B cell (primary cell): Measurements from ENCODE around the gene CYTH4. TPM values are rescaled to one million over a fixed set of nuclear protein-coding genes. Genes with fewer than 3 reads are reported as not detected.

ENCODE experiments used
- ATAC-seq: fragments of 200-7000 bp; cut with Tn5 transposase; one replicate; pipeline ENCODE4 v1.10.0; 2021; ENCODE audit warnings: low read depth, mild to moderate bottlenecking, moderate number of reproducible peaks, moderate library complexity
- CTCF ChIA-PET: fragments of 350-600 bp; sonication (Branson Sonifier 250); formaldehyde crosslinking; loops from one replicate; lab custom pipeline; 2021; ENCODE audit warnings: antibody characterized with exemption, inconsistent platforms; lab: Charles Lee
- POLR2A ChIA-PET: fragments of 350-600 bp; sonication (Branson Sonifier 250); formaldehyde crosslinking; loops from one replicate; lab custom pipeline; 2021; ENCODE audit warnings: antibody characterized with exemption; lab: Charles Lee
- DNase-seq: peaks from one replicate; pipeline ENCODE4 v3.0.0; 2013
- H2AFZ ChIP-seq: 2 replicates; pipeline ENCODE4 v1.6.1; 2012; ENCODE audit warnings: mild to moderate bottlenecking, low read depth, low read length; ENCODE audit not compliant: insufficient read depth, poor library complexity, severe bottlenecking
- H3K27ac ChIP-seq, 2 donors: 1 replicate in 1 of 2; 2 replicates in 1 of 2; pipeline ENCODE4 v1.5.1; 2012 to 2013; ENCODE audit warnings: low read length in 2 of 2, mild to moderate bottlenecking in 2 of 2, moderate library complexity in 1 of 2
- H3K27me3 ChIP-seq, 4 experiments: fragments of 200-600 bp in 1 of 4; sonication (generic) in 1 of 4; replicated peaks in 1 of 4; 1 replicate in 2 of 4; 2 replicates in 2 of 4; pipeline versions ENCODE4 v1.6.1 to v1.7.0; 2013 to 2016; ENCODE audit warnings: low read length in 3 of 4, mild to moderate bottlenecking in 2 of 4, mixed read lengths in 1 of 4, moderate library complexity in 1 of 4; ENCODE audit not compliant: insufficient read depth in 4 of 4, control insufficient read depth in 3 of 4; ENCODE audit errors: control extremely low read depth in 1 of 4
- H3K36me3 ChIP-seq, 2 experiments: replicated peaks in 1 of 2; 1 replicate in 1 of 2; 2 replicates in 1 of 2; pipeline versions ENCODE4 v1.6.1 to v1.7.1; 2013; ENCODE audit warnings: low read length in 1 of 2; ENCODE audit not compliant: insufficient read depth in 2 of 2, control insufficient read depth in 1 of 2; ENCODE audit errors: control extremely low read depth in 1 of 2, extremely low read depth in 1 of 2
- H3K4me1 ChIP-seq, 2 donors: fragments of 200-600 bp in 1 of 2; sonication (generic) in 1 of 2; 1 replicate in 1 of 2; 2 replicates in 1 of 2; pipeline versions ENCODE4 v1.5.1 to v1.6.1; 2013 to 2017; ENCODE audit warnings: low read length in 2 of 2; ENCODE audit not compliant: control insufficient read depth in 2 of 2, insufficient read depth in 2 of 2
- H3K4me2 ChIP-seq: replicated peaks from 2 replicates; pipeline ENCODE3; 2012; ENCODE audit warnings: mild to moderate bottlenecking, low read depth, low read length; ENCODE audit not compliant: poor library complexity, severe bottlenecking
- H3K4me3 ChIP-seq, 5 experiments: fragments of 200-600 bp in 1 of 5; sonication (generic) in 1 of 5; 1 replicate in 3 of 5; 2 replicates in 2 of 5; pipeline versions ENCODE4 v1.5.1 to v1.7.0; 2011 to 2016; ENCODE audit warnings: low read length in 4 of 5, mild to moderate bottlenecking in 4 of 5, low read depth in 2 of 5, control low read depth in 1 of 5, moderate library complexity in 1 of 5; ENCODE audit not compliant: insufficient read depth in 1 of 5; ENCODE audit errors: control extremely low read depth in 1 of 5, extremely low read depth in 1 of 5
- H3K79me2 ChIP-seq: fragments of 200-600 bp; sonication (generic); one replicate; pipeline ENCODE4 v1.6.0; 2016; ENCODE audit warnings: low read length; ENCODE audit not compliant: control insufficient read depth, insufficient read depth
- H3K9ac ChIP-seq: fragments of 200-600 bp; sonication (generic); 2 replicates; pipeline ENCODE4 v1.6.1; 2017; ENCODE audit warnings: mild to moderate bottlenecking, low read length, moderate library complexity
- H3K9me3 ChIP-seq, 3 donors: one replicate each; pipeline versions ENCODE4 v1.6.1 to v1.7.1; 2013; ENCODE audit warnings: low read length in 2 of 3; ENCODE audit not compliant: control insufficient read depth in 2 of 3, insufficient read depth in 1 of 3; ENCODE audit errors: control extremely low read depth in 1 of 3
- H4K20me1 ChIP-seq: 2 replicates; pipeline ENCODE4 v1.6.0; 2012; ENCODE audit warnings: mild to moderate bottlenecking, low read length; ENCODE audit not compliant: insufficient read depth, control insufficient read depth, poor library complexity, severe bottlenecking
- H3K27ac Mint-ChIP-seq: one replicate; pipeline ENCODE4 v1.8.0; 2021; ENCODE audit warnings: mixed read lengths
- H3K27me3 Mint-ChIP-seq: one replicate; pipeline ENCODE4 v1.8.0; 2021; ENCODE audit warnings: mixed read lengths
- H3K4me1 Mint-ChIP-seq: one replicate; pipeline ENCODE4 v1.8.0; 2021; ENCODE audit warnings: mixed read lengths
- H3K4me3 Mint-ChIP-seq: one replicate; pipeline ENCODE4 v1.8.0; 2021; ENCODE audit warnings: mixed read lengths
- H3K9me3 Mint-ChIP-seq: one replicate; pipeline ENCODE4 v1.8.0; 2022; ENCODE audit warnings: mixed read lengths; ENCODE audit not compliant: insufficient read depth
- CTCF ChIP-seq: fragments of 200-600 bp; IDR thresholded peaks from one replicate; pipeline ENCODE4 v1.8.0; 2022; ENCODE audit warnings: antibody characterized with exemption, mild to moderate bottlenecking
- EZH2 ChIP-seq: IDR thresholded peaks from 2 replicates; pipeline ENCODE4 v1.6.1; 2012; ENCODE audit warnings: borderline replicate concordance, low read depth, mild to moderate bottlenecking, moderate library complexity, low read length; ENCODE audit not compliant: insufficient read depth, poor library complexity, severe bottlenecking
- WGBS: methylation state at CpG from one replicate; pipeline ENCODE4 v1.1.5; 2013; ENCODE audit warnings: missing lambda C conversion rate; ENCODE audit not compliant: insufficient coverage; 5-methylcytosine and 5-hydroxymethylcytosine counted together
- intact Hi-C: fragments of 100-400 bp; cut with micrococcal nuclease; formaldehyde crosslinking; loops from one replicate; pipeline ENCODE4 v1.10.0; 2022
- polyA plus RNA-seq: library from polyadenylated mRNA; depleted of rRNA; stranded (reverse); fragments of >200 nt; gene quantifications from 2 replicates; pipeline ENCODE4 v1.2.3, GENCODE V29; 2012
- total RNA-seq, 2 donors: library from RNA; stranded (reverse); fragments of 120-200 nt in 1 of 2; gene quantifications; 1 replicate in 1 of 2; 2 replicates in 1 of 2; pipeline versions ENCODE4 v1.2.3 to v1.2.4, GENCODE V29; 2013 to 2022

The CYTH4 gene
- total and polyA plus RNA-seq, 2 donors (not counting 1 experiment from before 2014, with no cell fraction given) = 98.0 to 154 TPM

GRCh38 chr22:37313376-37314314 is 31.3 kb downstream of the CYTH4 start:
- Mint-ChIP-seq H3K4me1 (peaks cover 59% of the 10 kb centered on the region), H3K27me3 (no peaks in the 10 kb centered on the region), H3K9me3 (no peaks in the 10 kb centered on the region), H3K27ac (peak overlapping the region; percentile 90), H3K4me3 (no peak overlapping the region)
- Histone ChIP-seq H3K4me3 (no peak overlapping the region), H3K27me3 (peaks cover 0 to 3% (median 0%) of the 10 kb centered on the region in 4 experiments), H4K20me1 (peaks cover 9% of the 10 kb centered on the region), H3K9ac (no peak overlapping the region), H3K4me1 (peaks cover 38 to 57% of the 10 kb centered on the region in 2 donors), H3K9me3 (no peaks in the 10 kb centered on the region), H2AFZ (no peak overlapping the region), H3K36me3 (peaks cover 0 to 58% of the 10 kb centered on the region in 2 experiments), H3K4me2 (peak overlapping the region; percentile 48), H3K27ac (peak overlapping the region in 1 of 2 donors; percentile 53), H3K79me2 (peaks cover 12% of the 10 kb centered on the region)
- DNase-seq (no peak), ATAC-seq (no peak)
- CTCF ChIA-PET = interaction anchor here (0.8 to 6.2 kb wide), 8 partner anchors 32 to 254 kb away, joined by 3 to 76 read pairs (median 4); partner anchors contain the start of genes CYTH4 and ELFN2
- 62% methylated on average over 22 of the region's 25 CpGs for WGBS
- intact Hi-C loops = no loop called here
- POLR2A ChIA-PET = interaction anchor here (1.0 kb wide), 1 partner anchor 32 kb away, joined by 3 read pairs; the partner anchor contains the start of gene CYTH4
- no peak for TF ChIP-seq CTCF
- no peak for TF ChIP-seq EZH2
